Measurements from ENCODE around the gene IQSEC1.

Gene IQSEC1

GRCh38 chr3:12946251-12946648 lies 127.0 kb downstream of the IQSEC1 start:
- Histone ChIP-seq H3K4me3 (ENCODE audit: low read depth in 1 of 2, low read length in 2 of 2) (no peak overlapping the region), H3K36me3 (ENCODE audit: control insufficient read depth in 1 of 2, insufficient read depth in 2 of 2, low read length in 2 of 2) (peaks cover 2 to 8% of the 10 kb centered on the region in 2 donors), H3K27ac (ENCODE audit: low read depth, low read length) (no peak overlapping the region), H3K9ac (ENCODE audit: low read depth in 1 of 2, low read length in 2 of 2) (no peak overlapping the region), H3K27me3 (ENCODE audit: control insufficient read depth in 1 of 2, insufficient read depth in 2 of 2, low read length in 2 of 2) (no peaks in the 10 kb centered on the region), H3K9me3 (ENCODE audit: control insufficient read depth in 1 of 2, low read length in 2 of 2) (no peaks in the 10 kb centered on the region), H3K4me1 (ENCODE audit: control insufficient read depth in 1 of 2, insufficient read depth in 2 of 2, low read length in 2 of 2) (peaks cover 27 to 28% of the 10 kb centered on the region in 2 donors)

DNA sequence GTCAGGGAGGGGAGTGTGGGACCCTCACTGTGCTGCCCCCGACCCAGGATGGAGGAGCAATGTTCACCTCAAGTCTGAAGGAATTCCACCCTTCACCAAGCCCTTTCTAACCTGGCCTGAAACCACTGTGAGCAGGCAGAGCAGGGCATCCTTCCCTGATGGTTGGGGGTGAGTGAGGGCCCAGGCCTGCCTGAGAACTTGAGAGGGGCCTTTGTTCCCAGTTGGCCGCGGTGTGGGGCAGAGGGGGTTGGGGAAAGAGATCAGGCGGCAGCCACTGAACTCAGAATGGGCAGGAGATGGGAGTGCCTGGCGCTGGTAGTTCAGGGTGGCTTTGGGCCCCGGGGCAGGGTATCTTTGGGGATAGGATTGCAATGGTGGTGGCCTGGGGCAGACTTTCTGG lies 128.4 kb downstream of the IQSEC1 start:
- Histone ChIP-seq H3K36me3 (ENCODE audit: control insufficient read depth in 1 of 2, insufficient read depth in 2 of 2, low read length in 2 of 2) (peaks cover 3 to 18% of the 10 kb centered on the region in 2 donors), H3K27ac (ENCODE audit: low read depth, low read length) (no peak overlapping the region), H3K27me3 (ENCODE audit: control insufficient read depth in 1 of 2, insufficient read depth in 2 of 2, low read length in 2 of 2) (no peaks in the 10 kb centered on the region), H3K9me3 (ENCODE audit: control insufficient read depth in 1 of 2, low read length in 2 of 2) (no peaks in the 10 kb centered on the region), H3K4me3 (ENCODE audit: low read depth in 1 of 2, low read length in 2 of 2) (no peak overlapping the region), H3K9ac (ENCODE audit: low read depth in 1 of 2, low read length in 2 of 2) (no peak overlapping the region), H3K4me1 (ENCODE audit: control insufficient read depth in 1 of 2, insufficient read depth in 2 of 2, low read length in 2 of 2) (peaks cover 26 to 27% of the 10 kb centered on the region in 2 donors)

DNA sequence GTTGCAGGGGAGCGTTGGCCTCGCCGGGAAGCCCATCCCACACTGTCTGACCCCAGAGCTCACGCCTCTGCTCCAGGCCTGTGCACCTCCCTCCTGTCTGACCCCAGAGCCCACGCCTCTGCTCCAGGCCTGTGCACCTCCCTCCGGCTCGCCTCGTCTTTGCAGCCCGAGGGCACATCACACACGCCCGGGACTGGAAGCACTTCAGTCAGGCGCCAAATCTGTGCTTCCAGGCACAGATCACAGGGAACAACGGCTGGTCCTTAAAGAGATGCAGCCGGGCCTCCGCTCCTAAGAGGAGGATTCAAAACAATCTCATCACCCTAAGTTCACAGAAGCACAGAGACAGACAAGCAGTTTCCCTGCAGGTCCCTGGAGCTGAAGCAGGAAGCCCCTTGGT lies 128.8 kb downstream of the IQSEC1 start:
- Histone ChIP-seq H3K36me3 (ENCODE audit: control insufficient read depth in 1 of 2, insufficient read depth in 2 of 2, low read length in 2 of 2) (peaks cover 3 to 21% of the 10 kb centered on the region in 2 donors), H3K9ac (ENCODE audit: low read depth in 1 of 2, low read length in 2 of 2) (no peak overlapping the region), H3K27me3 (ENCODE audit: control insufficient read depth in 1 of 2, insufficient read depth in 2 of 2, low read length in 2 of 2) (no peaks in the 10 kb centered on the region), H3K4me3 (ENCODE audit: low read depth in 1 of 2, low read length in 2 of 2) (no peak overlapping the region), H3K27ac (ENCODE audit: low read depth, low read length) (no peak overlapping the region), H3K4me1 (ENCODE audit: control insufficient read depth in 1 of 2, insufficient read depth in 2 of 2, low read length in 2 of 2) (peaks cover 21 to 25% of the 10 kb centered on the region in 2 donors), H3K9me3 (ENCODE audit: control insufficient read depth in 1 of 2, low read length in 2 of 2) (no peaks in the 10 kb centered on the region)

DNA sequence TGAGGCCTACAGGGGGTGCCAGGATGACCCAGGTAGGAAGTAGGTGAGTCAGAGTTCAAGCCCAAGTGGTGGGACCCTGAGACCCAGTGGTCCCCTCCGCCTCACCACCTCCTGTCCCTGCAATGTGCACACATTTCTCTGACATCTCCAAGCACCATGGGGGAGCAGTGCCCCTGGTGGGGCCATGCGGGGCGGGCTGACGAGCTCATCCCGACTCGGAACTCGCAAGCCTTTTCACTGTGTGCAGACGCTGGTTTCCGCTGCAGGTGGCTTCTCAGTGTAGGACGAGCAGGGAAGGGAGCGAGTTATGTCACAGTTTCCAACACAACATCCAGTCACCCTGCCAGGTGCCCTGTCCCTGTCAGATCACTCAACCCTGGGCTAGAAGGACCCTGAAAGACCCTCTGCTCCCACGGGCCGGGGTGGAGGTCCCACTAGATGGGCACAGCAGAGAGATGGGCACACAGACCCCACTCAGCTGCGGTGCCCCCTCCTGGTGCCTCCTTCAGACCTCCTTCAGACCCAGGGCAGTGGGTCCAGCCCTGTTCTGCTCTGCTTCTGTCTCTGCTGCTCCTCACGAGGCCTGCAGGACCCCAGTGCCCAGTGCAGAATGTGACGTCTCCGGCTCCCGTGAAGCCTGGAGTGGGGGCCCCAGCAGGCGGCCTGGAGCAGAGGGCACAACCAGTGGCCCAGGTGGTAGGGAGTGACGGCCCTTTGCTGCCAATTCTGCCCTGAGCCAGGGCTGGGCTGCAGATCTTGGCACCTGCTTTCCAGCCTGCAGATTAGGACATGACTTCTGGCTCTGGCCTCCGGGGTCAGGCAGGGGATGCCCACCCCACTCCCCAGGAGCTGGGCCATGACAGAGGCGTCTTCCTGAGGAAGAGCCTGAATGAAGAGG lies 129.9 kb downstream of the IQSEC1 start:
- Histone ChIP-seq H3K4me1 (ENCODE audit: control insufficient read depth in 1 of 2, insufficient read depth in 2 of 2, low read length in 2 of 2) (peaks cover 12 to 17% of the 10 kb centered on the region in 2 donors), H3K27me3 (ENCODE audit: control insufficient read depth in 1 of 2, insufficient read depth in 2 of 2, low read length in 2 of 2) (no peaks in the 10 kb centered on the region), H3K36me3 (ENCODE audit: control insufficient read depth in 1 of 2, insufficient read depth in 2 of 2, low read length in 2 of 2) (peaks cover 3 to 31% of the 10 kb centered on the region in 2 donors), H3K9me3 (ENCODE audit: control insufficient read depth in 1 of 2, low read length in 2 of 2) (no peaks in the 10 kb centered on the region), H3K4me3 (ENCODE audit: low read depth in 1 of 2, low read length in 2 of 2) (no peak overlapping the region), H3K27ac (ENCODE audit: low read depth, low read length) (no peak overlapping the region), H3K9ac (ENCODE audit: low read depth in 1 of 2, low read length in 2 of 2) (no peak overlapping the region)

DNA sequence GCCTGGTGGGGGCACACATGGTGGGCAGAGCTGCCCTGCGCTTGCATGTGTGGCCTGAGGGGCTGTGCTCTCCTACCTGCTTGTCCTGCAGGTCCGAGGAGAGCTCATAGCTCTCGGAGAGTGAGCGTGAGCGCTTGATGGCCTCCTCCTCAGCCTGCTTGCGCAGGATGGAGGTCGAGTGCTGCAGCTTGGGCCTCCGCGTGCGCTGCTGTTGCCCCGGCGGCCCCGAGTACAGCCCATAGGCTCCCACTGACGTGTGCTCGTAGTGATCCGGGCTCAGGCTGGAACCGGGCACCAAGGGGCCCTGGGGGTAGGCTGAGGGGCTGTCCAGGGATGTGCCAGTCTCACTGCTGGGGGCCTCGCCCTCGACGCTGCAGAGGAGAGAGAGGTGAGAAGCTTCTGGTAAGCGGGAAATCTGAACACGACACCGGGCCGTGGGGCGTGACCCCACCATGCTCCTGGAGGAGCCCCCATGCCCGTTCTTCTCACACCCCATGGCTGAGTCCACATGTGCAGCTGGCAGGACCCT lies 131.7 kb downstream of the IQSEC1 start:
- Histone ChIP-seq H3K27ac (ENCODE audit: low read depth, low read length) (no peak overlapping the region), H3K4me1 (ENCODE audit: control insufficient read depth in 1 of 2, insufficient read depth in 2 of 2, low read length in 2 of 2) (no peaks in the 10 kb centered on the region), H3K9ac (ENCODE audit: low read depth in 1 of 2, low read length in 2 of 2) (no peak overlapping the region), H3K36me3 (ENCODE audit: control insufficient read depth in 1 of 2, insufficient read depth in 2 of 2, low read length in 2 of 2) (peaks cover 3 to 39% of the 10 kb centered on the region in 2 donors), H3K27me3 (ENCODE audit: control insufficient read depth in 1 of 2, insufficient read depth in 2 of 2, low read length in 2 of 2) (no peaks in the 10 kb centered on the region), H3K4me3 (ENCODE audit: low read depth in 1 of 2, low read length in 2 of 2) (no peak overlapping the region), H3K9me3 (ENCODE audit: control insufficient read depth in 1 of 2, low read length in 2 of 2) (no peaks in the 10 kb centered on the region)

DNA sequence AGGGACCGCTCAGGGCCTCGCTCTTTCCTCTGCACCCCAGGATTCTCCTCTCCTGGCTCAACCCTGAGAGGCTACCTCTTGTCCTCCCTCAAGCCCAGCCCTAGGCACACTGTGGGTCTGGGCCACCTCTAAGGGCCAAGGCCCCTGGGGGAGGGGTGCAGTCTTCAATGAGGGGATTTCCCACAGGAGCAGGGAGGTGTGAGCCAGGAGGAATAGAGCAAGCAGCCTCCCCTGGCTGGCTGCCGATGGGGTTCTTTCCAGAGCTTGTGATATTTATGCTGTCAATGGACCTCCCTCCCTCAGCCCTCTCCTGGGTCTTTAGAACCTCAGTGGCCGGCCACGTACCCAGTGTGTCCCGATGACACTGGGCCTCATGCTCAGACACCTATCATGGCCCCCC lies 132.4 kb downstream of the IQSEC1 start:
- no peaks in the 10 kb centered on the region for H3K27me3 ChIP-seq (ENCODE audit: control insufficient read depth in 1 of 2, insufficient read depth in 2 of 2, low read length in 2 of 2)
- H3K9ac ChIP-seq (ENCODE audit: low read depth in 1 of 2, low read length in 2 of 2) = no peak overlapping the region
- no peak overlapping the region for H3K27ac ChIP-seq (ENCODE audit: low read depth, low read length)
- H3K9me3 ChIP-seq (ENCODE audit: control insufficient read depth in 1 of 2, low read length in 2 of 2) = no peaks in the 10 kb centered on the region
- H3K4me3 ChIP-seq (ENCODE audit: low read depth in 1 of 2, low read length in 2 of 2) = no peak overlapping the region
- peaks cover 3 to 46% of the 10 kb centered on the region in 2 donors for H3K36me3 ChIP-seq (ENCODE audit: control insufficient read depth in 1 of 2, insufficient read depth in 2 of 2, low read length in 2 of 2)
- no peaks in the 10 kb centered on the region for H3K4me1 ChIP-seq (ENCODE audit: control insufficient read depth in 1 of 2, insufficient read depth in 2 of 2, low read length in 2 of 2)

GRCh38 chr3:12939137-12939536 lies 134.1 kb downstream of the IQSEC1 start:
- Histone ChIP-seq H3K4me1 (ENCODE audit: control insufficient read depth in 1 of 2, insufficient read depth in 2 of 2, low read length in 2 of 2) (peaks cover 0 to 5% of the 10 kb centered on the region in 2 donors), H3K36me3 (ENCODE audit: control insufficient read depth in 1 of 2, insufficient read depth in 2 of 2, low read length in 2 of 2) (peaks cover 13 to 60% of the 10 kb centered on the region in 2 donors)

GRCh38 chr3:12938258-12938711 lies 134.9 kb downstream of the IQSEC1 start:
- no peak overlapping the region for H3K9ac ChIP-seq (ENCODE audit: low read depth in 1 of 2, low read length in 2 of 2)

More at GRCh38 chr3:12939137-12939536, 134.1 kb downstream of the IQSEC1 start:
- no peak overlapping the region for H3K9ac ChIP-seq (ENCODE audit: low read depth in 1 of 2, low read length in 2 of 2)
- H3K4me3 ChIP-seq (ENCODE audit: low read depth in 1 of 2, low read length in 2 of 2) = no peak overlapping the region
- no peak overlapping the region for H3K27ac ChIP-seq (ENCODE audit: low read depth, low read length)
- H3K27me3 ChIP-seq (ENCODE audit: control insufficient read depth in 1 of 2, insufficient read depth in 2 of 2, low read length in 2 of 2) = no peaks in the 10 kb centered on the region
- H3K9me3 ChIP-seq (ENCODE audit: control insufficient read depth in 1 of 2, low read length in 2 of 2) = no peaks in the 10 kb centered on the region

DNA sequence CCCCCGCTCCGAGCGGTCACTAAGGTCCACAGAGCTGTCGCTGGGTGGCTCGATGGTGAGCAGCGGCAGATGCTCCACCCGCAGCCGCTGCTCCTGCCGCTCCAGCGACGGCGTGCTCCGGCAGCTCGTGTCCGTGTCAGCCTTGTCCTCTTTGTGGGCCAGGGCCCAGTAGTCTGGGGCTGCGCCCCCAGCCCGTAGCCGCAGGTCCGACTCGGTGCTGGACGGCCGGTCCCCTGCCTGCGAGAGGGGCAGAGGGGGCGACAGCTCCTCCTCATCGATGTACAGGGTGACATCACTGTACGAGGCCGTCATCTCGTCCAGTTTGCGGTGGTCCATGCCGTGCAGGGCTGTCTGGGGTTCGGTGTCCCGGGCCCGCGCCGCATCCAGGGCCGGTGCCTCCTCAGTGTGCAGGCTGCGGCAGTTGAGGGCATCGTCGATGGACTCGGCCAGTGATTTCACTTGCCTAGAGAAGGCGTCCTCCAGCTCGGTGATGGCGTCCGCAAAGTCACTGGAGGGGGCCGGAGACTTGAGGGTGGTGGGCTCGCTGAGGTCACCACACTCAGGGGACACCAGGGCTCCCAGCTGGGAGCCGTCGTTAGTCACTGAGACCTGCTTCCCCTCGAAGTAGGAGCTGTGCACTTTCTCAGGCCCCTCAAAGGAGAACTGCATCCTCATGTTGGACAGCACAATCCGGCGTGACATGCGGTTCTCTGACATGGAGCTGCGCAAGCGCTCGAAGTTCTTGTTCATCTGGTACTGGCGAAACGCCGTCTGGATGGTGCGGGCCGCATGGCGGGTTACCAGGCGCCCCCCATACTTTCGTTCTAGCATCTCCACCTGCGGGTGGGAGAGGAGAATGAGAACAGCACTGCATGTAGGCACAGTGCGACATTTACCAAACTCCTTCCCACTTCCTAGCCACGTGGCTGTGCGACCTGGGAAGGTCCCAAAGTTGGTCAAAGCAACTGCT lies 137.1 kb downstream of the IQSEC1 start:
- Histone ChIP-seq H3K4me3 (ENCODE audit: low read depth in 1 of 2, low read length in 2 of 2) (no peak overlapping the region), H3K27me3 (ENCODE audit: control insufficient read depth in 1 of 2, insufficient read depth in 2 of 2, low read length in 2 of 2) (no peaks in the 10 kb centered on the region), H3K36me3 (ENCODE audit: control insufficient read depth in 1 of 2, insufficient read depth in 2 of 2, low read length in 2 of 2) (peaks cover 13 to 74% of the 10 kb centered on the region in 2 donors), H3K27ac (ENCODE audit: low read depth, low read length) (no peak overlapping the region), H3K9me3 (ENCODE audit: control insufficient read depth in 1 of 2, low read length in 2 of 2) (no peaks in the 10 kb centered on the region), H3K9ac (ENCODE audit: low read depth in 1 of 2, low read length in 2 of 2) (no peak overlapping the region), H3K4me1 (ENCODE audit: control insufficient read depth in 1 of 2, insufficient read depth in 2 of 2, low read length in 2 of 2) (peaks cover 0 to 5% of the 10 kb centered on the region in 2 donors)

More at GRCh38 chr3:12938258-12938711, 134.9 kb downstream of the IQSEC1 start:
- Histone ChIP-seq H3K27ac (ENCODE audit: low read depth, low read length) (peak overlapping the region; percentile 10), H3K9me3 (ENCODE audit: control insufficient read depth in 1 of 2, low read length in 2 of 2) (no peaks in the 10 kb centered on the region), H3K36me3 (ENCODE audit: control insufficient read depth in 1 of 2, insufficient read depth in 2 of 2, low read length in 2 of 2) (peaks cover 16 to 68% of the 10 kb centered on the region in 2 donors), H3K4me3 (ENCODE audit: low read depth in 1 of 2, low read length in 2 of 2) (no peak overlapping the region), H3K27me3 (ENCODE audit: control insufficient read depth in 1 of 2, insufficient read depth in 2 of 2, low read length in 2 of 2) (no peaks in the 10 kb centered on the region), H3K4me1 (ENCODE audit: control insufficient read depth in 1 of 2, insufficient read depth in 2 of 2, low read length in 2 of 2) (peaks cover 0 to 5% of the 10 kb centered on the region in 2 donors)
